ENCODE data around the gene BICDL1. TPM values are rescaled to one million over a fixed set of nuclear protein-coding genes. Genes with fewer than 3 reads are reported as not detected.

BICDL1 gene
- total and polyA plus RNA-seq, 2 of the 4 experiments (the other 2 are of a cell fraction), result not detected

- Histone ChIP-seq H3K23ac (ENCODE audit: low read depth, low read length) (no peak overlapping the region), H3K14ac (replicated peaks; ENCODE audit: low read depth, low read length) (no peak overlapping the region), H2AFZ (replicated peaks; ENCODE audit: low read length, poor library complexity) (no peak overlapping the region), H2AK5ac (ENCODE audit: low read depth, low read length) (no peak overlapping the region), H3K36me3 (ENCODE audit: control insufficient read depth, insufficient read depth, low read length) (peaks cover 88% of the 10 kb centered on the region), H3K27me3 (ENCODE audit: control insufficient read depth, insufficient read depth, low read length) (no peaks in the 10 kb centered on the region), H3K4me2 (ENCODE audit: low read depth, low read length) (no peak overlapping the region), H3K9me3 (ENCODE audit: control insufficient read depth, insufficient read depth, low read length) (no peaks in the 10 kb centered on the region), H2BK120ac (ENCODE audit: low read depth, low read length) (no peak overlapping the region), H4K20me1 (ENCODE audit: insufficient read depth, low read length) (peaks cover 2% of the 10 kb centered on the region; the same call in 1 of the 2 replicates), H3K4me3 (ENCODE audit: insufficient read depth, low read depth, low read length) (no peak overlapping the region), H2AK9ac (replicated peaks; ENCODE audit: low read depth, low read length, poor library complexity) (no peak overlapping the region), H3K9ac (ENCODE audit: low read depth, low read length) (no peak overlapping the region), H3K9me1 (ENCODE audit: insufficient read depth, low read length) (peaks cover 8% of the 10 kb centered on the region; the same call in 1 of the 2 replicates), H4K5ac (ENCODE audit: low read depth, low read length) (no peak overlapping the region), H3K27ac (ENCODE audit: insufficient read depth, low read length) (no peak overlapping the region), H3K4me1 (ENCODE audit: control insufficient read depth, insufficient read depth, low read length) (no peaks in the 10 kb centered on the region), H4K8ac (ENCODE audit: low read depth in 2 of 2, low read length in 2 of 2) (no peak overlapping the region), H2BK20ac (ENCODE audit: low read depth, low read length) (no peak overlapping the region), H3K18ac (ENCODE audit: low read depth, low read length) (no peak overlapping the region), H2BK5ac (ENCODE audit: low read depth, low read length, poor library complexity, severe bottlenecking) (no peak overlapping the region), H3K79me1 (ENCODE audit: low read depth in 1 of 2, low read length in 2 of 2) (peaks cover 18 to 36% of the 10 kb centered on the region in 2 experiments; a peak in 3 of 4 replicates), H2BK15ac (ENCODE audit: low read depth, low read length) (no peak overlapping the region), H3K56ac (ENCODE audit: extremely low read depth, insufficient read depth, low read length) (no peak overlapping the region), H3K4ac (ENCODE audit: low read depth, low read length) (no peak overlapping the region), H4K91ac (ENCODE audit: insufficient read depth, low read depth, low read length) (no peak overlapping the region)
- ATAC-seq (ENCODE audit: low read depth) (no peak), DNase-seq (no peak)
- TF ChIP-seq MXI1 (IDR thresholded peaks at IDR 0.05; ENCODE audit: borderline replicate concordance, low read depth, low read length) (no peak), POLR2A (IDR thresholded peaks at IDR 0.05; ENCODE audit: low read depth, low read length) (no peak), SMC3 (IDR thresholded peaks at IDR 0.05; ENCODE audit: low read depth, low read length) (no peak), RFX5 (IDR thresholded peaks at IDR 0.05; ENCODE audit: low read depth, low read length) (no peak), CEBPB (IDR thresholded peaks at IDR 0.05; ENCODE audit: low read depth, low read length) (no peak), ELK1 (IDR thresholded peaks at IDR 0.05; ENCODE audit: borderline replicate concordance, low read depth, low read length) (no peak), MAFK (IDR thresholded peaks at IDR 0.05; ENCODE audit: low read depth, low read length) (no peak), NFE2L2 (IDR thresholded peaks at IDR 0.05; ENCODE audit: low read depth, low read length) (no peak), CTCF (conservative IDR thresholded peaks at IDR 0.05; ENCODE audit: low read depth, low read length) (no peak), RAD21 (IDR thresholded peaks at IDR 0.05; ENCODE audit: low read length) (no peak), RCOR1 (IDR thresholded peaks at IDR 0.05; ENCODE audit: insufficient replicate concordance, low read length) (no peak), USF2 (IDR thresholded peaks at IDR 0.05; ENCODE audit: low read depth, low read length) (no peak), FOS (IDR thresholded peaks at IDR 0.05; ENCODE audit: low read depth, low read length) (no peak)
- in situ Hi-C loops (cut with MboI; ENCODE audit: low sequenced_read_pairs), result no loop called here
- ChIA-PET CTCF (no interaction called here), POLR2A (ENCODE audit: unreplicated experiment) (no interaction called here)
- intact Hi-C loops (cut with micrococcal nuclease), result no loop called here
- no TSS peak for BruUV-seq (replicated peaks)
- dilution Hi-C loops (cut with HindIII; ENCODE audit: low sequenced_read_pairs, unreplicated experiment), result no loop called here
- 100% methylated on average over 5 of the region's 20 CpGs; no CpG with 5 or more reads in 1 of the 2 experiments for WGBS, 2 experiments (ENCODE audit: extremely low coverage in 2 of 2, insufficient read length in 1 of 2)
Observed at GRCh38 chr12:120134307-120134980, 145.4 kb downstream of the BICDL1 start.

All from IMR-90 (cell line).